ENCODE measurements around the gene SSBP3.

The SSBP3 gene

DNA sequence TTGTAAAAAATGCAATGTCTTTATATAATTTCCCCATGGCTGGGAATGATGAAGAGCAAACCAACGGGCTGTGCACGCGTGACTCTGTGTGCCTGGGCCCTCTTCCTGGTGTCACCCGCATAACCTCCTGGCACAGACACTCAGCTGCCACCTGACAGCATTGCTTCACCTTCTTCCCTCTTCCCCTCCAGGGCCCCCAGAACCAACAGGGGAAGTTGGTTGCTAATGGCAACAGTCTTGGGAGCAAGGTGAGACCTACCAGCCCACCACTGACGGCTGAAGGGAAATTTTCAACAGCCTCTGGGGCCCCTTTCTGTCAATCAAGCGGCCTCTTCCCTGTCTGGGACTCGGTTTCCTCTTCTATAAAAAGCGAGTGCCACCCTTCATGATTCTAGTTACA is 33.2 kb downstream of the SSBP3 start:
- DNase-seq (ENCODE audit: low read depth in 1 of 2, low spot score in 1 of 2), result no peak

DNA sequence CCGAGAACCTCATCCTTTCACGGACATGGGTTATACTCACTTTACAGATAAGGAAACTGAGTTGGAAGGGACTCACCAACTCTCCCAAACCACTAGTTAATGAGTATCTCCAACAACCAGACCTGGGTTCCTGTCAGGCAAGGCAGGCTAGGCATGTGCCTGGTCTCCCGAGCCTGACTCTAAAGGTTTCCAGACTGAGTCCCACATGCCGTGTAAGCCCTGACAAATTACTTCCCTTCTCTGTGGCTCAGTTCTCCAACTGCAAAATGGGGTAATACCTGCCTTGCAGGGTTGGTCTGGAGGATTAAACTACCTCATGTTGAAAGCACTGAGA is 34.3 kb downstream of the SSBP3 start:
- no peak for DNase-seq (ENCODE audit: low read depth in 1 of 2, low spot score in 1 of 2)

DNA sequence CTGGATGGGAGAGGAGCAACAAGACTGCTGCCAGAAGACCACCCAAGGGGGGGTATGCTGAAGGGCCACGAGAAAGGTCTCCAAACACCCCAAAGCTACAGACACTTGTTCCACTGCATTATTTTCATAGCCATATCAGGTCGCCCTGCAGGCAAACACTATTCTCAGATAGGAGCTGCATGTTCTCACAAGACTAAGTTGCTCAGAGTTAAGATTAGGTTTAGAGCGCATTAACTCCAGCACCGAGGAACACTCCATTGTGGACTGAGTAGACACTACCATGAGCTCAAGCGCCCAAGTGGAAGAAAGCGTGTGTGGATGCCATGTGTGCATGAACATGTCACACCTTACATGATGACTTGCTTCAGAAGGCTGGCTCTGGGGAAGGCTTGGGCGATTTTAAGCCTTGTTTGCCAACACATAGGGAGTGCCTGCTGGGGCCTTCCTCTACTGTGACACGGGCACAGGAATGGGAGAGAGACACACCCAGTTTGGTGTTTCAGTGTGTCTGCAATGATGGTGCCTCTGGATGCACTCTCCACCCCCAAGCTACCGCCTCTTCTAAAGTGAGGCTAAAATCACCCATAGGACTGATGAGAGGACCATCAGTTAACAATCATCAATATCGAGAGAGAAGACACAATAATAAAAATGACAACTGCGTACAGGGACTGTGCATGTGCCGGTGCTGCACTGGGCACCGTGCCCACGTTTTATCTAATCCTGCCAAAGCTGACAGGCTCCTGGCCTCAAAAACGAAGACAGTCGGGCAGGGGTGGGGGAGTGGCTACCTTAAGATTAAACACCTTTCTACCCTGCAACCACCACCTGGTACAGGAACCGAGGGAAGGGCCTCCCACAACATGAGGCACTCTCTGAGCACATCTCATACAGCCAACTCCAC is 34.9 kb downstream of the SSBP3 start:
- DNase-seq (ENCODE audit: low read depth in 1 of 2, low spot score in 1 of 2), result no peak

DNA sequence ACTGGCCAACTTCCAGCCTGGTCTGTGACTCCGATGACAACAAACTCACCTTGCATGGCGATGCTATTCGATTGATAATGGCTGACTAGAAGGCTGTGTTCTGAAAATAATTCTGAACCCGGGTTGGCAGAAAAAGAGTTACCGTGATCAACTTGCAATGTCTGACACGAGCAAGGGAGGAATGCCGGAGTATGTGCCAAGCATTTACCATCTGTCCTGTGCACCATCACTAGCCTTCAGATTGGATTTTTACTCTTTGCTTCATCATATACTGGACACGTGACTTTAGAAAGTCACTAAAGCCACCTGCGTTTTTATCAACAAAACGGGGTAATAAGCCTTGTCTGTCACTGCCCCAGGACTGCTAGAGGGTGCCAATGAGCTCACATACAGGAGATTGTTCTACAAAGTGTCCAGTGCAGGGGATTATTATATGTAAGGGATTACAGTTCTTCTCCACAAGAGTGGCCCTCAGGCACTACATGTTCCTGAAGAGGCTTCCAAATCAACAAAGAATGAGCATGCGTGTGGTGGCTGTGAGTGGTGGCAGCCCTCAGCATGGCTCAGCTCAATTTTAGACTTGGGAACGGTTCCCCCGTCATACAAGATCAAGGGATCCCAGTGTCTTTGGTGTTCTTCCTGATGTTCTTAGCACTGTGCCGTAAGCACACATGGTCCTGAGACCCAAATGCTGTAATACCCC is 35.8 kb downstream of the SSBP3 start:
- DNase-seq (ENCODE audit: low read depth in 1 of 2, low spot score in 1 of 2), result no peak

DNA sequence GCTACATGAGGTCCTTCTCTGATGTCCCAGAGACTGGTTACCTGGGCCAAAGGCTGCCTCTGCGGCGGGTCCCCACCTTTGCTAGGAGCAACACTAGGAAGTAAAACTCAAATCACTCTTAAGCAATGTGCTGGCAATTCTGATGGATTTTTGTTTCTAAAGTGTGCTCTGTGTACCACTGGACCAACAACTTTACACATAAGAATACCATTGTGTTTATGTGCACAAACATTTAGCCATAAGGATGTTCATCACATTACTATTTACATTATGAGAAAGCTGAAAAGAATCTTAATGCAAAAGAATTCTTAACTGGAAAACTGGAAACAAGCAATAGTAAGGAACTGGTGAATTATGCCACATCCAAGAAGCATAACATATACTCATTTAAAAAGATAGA is 38.6 kb downstream of the SSBP3 start:
- no peak for DNase-seq (ENCODE audit: low read depth in 1 of 2, low spot score in 1 of 2)

DNA sequence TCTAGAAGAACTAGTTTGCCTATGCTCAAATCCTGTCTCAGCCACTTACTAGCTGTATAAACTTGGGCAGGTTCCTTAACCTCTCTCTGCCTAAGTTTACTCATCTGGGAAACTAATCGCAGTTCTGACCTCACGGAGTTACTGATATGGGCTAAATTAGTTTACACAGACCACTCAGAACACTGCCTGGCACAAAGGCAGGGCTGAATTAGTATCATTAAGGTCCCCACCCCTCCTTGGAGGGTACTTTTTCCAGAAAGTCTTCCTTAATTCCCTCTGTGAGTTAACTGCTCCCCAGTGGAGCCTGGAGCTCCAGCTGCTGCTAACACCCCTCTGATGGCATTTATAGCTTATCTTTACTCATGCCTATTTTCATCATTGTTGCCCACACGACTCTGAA is 40.3 kb downstream of the SSBP3 start:
- no peak for DNase-seq (ENCODE audit: low read depth in 1 of 2, low spot score in 1 of 2)

DNA sequence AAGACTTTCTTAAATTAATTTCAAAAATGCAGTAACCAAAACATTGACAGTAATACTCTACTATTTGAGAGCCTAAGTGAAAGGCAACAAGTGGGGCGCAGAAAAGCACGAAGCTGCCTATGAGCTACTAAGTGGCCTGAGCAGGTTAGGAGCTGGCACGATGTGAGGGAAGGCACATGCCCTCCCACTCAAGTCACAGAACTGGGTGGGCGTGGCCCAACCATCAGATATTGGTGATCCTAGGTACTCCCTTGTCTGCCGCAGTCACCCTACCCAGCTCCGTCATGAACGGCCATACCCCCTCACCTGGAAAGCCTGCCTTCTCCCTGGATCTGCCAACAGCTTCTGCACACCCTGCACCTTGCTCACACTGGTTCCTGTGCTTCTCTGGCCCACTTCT is 40.8 kb downstream of the SSBP3 start:
- DNase-seq (ENCODE audit: low read depth in 1 of 2, low spot score in 1 of 2), result no peak

DNA sequence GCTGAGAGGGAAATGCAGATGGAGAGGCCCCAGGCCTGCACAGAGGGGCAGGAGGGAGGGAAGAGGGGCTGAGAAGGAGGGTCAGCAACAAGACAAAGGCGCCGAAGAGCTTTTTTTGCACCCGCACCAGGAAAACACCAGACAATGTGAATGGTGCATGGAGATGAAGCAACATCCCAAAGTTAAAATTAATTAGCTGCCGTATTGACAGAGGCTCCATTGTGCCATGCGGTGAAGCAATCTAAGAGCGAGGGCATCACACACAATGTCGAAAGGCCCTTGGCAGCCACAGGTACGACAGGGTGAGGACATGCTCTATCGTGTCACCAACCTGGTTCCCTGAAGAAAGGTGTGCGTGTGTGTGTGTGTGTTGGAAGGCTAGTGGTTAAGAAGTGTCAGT is 41.2 kb downstream of the SSBP3 start:
- DNase-seq (ENCODE audit: low read depth in 1 of 2, low spot score in 1 of 2), result no peak

DNA sequence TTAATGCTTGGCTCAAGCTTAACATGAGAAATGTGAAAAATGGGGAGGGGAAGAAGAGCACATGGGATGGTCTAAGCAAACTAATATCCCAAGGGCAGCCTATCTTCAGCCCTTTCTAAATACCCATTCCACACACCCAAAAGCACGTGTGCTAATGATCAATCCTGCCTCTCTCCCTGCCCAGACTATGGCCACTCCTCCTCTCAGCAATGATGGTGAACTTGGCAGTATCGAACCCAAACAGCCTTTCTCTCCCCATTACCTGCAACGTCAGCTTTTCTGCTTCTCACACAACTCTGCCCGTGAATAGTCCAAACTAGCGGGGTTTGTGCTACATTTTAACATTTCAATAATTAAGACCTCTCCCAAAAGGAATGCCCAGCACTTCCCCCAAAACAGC is 41.6 kb downstream of the SSBP3 start:
- DNase-seq (ENCODE audit: low read depth in 1 of 2, low spot score in 1 of 2), result no peak

DNA sequence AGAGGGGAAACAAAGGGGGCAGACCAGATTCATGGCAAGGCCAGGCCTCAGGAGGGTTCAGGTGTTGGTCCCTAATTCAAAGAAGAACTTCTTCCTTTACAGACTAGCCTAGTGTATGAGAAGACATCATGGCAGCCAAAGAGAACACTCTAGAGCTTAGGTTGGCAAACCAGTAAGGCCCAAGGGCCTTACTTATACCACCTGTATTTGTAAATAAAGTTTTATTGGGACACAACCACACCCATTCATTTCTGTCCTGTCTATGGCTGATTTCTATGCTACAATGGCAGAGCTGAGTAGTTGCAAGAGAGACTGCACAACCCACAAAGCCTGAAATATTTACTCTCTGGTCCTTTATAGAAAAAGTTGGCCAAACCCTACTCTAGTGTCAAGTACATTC is 42.3 kb downstream of the SSBP3 start:
- DNase-seq (ENCODE audit: low read depth in 1 of 2, low spot score in 1 of 2), result no peak

DNA sequence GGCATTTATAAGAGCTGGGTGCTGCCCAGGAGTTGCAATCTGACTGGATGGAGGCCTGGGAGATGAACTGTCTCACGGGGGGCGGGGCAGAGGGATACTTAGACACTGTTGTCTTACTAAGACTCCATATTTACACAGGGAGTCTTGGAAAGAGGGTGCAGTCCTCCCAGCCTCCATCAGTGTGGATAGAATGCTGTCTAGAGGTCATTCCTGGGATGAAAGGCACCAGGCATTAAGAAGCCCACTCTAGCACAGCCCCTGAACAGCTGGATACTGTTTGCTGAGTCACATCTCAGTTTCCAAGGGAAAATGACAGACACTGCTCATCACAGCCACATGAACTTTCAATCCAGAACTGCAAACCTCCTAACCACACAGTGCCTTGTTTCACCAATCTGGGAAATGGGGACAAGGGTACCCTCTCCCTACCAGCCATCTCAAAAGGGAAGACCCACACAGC is 43.3 kb downstream of the SSBP3 start:
- no peak for DNase-seq (ENCODE audit: low read depth in 1 of 2, low spot score in 1 of 2)

DNA sequence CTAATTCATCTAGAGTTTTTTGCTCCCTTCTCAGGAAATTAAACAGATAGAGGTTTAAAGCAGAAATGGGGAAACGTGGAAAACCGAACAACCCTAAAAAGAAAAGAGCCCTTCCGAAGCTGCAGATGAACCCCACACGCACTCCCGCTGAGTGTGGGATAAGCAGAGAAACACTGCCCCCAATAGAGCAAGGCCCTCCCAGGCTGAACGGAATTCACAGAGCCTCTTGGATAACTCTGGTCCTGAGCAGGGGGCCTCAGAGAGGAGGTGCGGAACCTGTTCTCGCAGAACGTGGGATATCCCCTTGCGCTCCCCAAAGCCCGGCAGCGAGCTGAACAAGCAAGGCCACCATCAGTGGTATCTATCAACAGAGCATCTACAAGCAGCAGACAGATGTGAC is 44.9 kb downstream of the SSBP3 start:
- no peak for DNase-seq (ENCODE audit: low read depth in 1 of 2, low spot score in 1 of 2)

DNA sequence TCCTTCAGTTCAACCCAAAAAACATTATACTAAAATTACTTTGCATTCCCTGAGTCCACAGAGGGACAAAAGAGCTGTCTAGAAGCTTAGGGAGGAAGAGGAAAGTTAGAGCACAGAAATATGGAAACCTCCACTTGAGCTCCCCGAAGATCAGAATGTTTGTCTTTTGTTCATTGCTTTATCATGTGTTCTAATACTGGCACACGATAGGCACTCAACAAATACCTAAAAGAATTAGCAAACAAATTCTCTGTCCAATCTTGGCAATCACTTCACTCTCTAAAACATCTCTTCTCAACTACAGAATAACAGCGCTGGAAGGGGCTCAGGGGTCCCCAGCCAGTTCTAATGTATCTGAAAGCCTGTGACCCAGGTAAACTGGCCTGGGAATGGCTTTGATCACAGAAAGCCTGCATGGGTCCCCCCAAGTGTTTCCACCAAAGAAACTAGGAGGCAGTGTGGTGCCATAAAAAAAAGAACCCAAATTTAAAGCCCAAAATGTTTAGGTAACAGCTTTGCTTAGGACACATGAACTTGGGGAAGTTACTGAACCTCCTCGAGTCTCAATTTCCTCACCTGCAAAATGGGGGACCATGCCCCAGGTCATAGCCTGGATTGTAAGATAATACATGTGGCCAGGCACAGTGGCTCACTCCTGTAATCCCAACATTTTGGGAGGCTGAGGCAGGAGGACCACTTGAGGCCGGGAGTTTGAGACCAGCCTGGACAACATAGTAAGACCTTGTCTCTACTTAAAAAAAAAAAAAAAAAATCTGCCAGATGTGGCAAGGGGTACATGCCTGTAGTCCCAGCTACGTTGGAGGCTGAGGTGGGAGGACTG is 45.8 kb downstream of the SSBP3 start:
- no peak for DNase-seq (ENCODE audit: low read depth in 1 of 2, low spot score in 1 of 2)

DNA sequence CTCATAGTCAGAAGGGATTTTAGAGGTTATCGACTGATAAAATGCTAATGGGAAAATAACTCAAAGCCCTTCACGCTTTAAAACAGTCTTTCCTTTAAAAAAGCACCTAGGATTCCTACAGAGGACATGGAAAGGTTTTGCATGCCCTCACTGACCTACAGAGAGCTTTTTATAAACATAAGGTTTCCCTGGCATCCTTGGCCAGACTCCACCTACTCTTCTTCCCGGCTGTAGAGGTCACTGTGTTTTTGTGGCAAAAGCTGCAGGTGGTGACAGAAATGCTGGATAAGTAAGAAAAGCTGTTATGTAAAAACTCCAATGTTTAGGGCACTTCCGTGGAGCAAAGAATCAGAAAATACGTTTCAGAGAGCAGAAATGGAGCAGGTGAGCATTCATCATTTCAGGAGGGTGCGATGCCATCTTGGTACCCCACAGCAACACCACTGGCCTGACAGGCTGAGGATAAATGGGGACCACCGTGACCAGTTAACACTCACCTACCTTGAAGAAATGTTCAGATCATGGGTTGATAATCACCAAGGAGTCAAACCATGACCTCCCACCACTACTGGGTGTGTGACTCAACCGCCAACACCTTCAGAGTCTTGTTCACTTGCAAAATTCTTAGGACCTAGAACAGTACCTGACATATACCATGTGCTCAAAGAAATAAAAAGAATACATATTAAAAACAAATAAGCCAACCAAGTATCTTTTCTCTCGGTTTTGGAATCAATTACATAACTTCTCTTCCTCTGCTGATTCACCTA is 46.6 kb downstream of the SSBP3 start:
- no peak for DNase-seq (ENCODE audit: low read depth in 1 of 2, low spot score in 1 of 2)

DNA sequence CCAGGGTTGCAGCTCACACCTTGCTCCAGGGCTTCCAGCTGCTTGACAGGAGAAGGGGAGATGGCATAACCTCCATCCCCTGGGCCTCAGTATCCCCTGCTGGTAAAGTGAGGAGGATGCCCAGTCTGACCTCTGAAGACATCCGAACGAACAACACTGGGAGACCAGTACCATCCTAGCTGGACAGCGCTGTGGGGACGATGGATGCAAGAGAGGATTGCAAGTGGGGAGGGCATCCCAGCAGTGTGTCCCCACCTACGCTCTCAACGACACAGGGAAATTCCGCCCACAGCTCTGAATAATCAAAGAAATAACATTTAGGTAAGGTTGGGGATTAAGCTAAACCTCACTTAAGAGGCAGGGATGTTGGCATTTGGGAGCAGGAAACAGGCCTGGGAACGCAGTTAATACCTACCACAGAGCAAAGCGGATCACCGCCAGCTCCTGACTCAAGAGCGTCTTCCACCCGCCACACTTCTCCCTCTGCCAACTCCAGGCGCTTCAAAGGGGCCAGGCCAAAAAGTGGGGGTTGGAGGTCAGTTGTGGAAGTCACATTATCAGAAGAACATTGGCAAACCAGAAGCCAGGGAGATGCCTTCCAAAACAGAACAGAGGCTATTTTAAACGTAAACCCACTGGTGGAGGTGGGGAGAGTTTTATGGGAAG is 47.6 kb downstream of the SSBP3 start:
- no peak for DNase-seq (ENCODE audit: low read depth in 1 of 2, low spot score in 1 of 2)

DNA sequence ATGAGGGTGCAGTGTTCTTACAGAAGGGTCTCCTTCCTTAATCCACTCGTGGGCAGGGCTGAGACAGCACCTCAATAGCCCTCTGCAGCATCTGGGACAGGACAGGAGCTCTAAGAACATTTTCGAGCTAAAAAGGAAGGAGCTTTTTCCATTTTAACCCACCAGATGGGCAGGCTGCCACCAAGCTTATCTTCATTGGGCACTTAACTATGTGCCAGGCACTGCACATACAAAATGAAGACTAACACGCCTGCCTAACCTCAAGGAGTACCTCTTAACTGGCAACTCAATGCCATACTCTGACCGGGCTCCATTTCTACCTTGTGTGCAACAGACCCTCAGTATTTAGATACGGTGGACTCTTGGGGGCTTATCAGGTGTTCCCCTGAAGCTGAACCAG is 48.2 kb downstream of the SSBP3 start:
- DNase-seq (ENCODE audit: low read depth in 1 of 2, low spot score in 1 of 2), result no peak

DNA sequence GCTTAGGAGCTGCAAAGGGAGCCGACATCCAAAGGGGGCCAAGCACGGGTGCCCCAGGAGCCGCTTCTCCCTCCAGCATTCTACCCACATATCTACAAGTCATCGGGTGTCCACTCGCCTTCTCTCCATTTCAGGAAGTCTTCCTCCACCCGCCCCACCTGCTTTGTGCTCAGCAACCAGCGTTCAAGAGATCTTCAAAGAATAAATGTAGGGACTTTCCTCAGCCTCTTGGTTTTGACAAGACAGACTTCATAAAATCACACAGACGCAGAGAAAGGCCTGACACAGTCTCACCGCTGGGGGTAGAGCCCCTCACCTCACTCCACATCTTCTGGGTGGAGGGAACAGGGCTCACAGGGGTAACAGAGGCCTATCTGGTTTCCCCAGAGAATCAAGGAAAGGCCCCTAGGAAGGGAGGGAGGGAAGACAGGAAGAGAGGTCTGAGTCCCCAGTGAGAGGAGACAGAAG is 49.5 kb downstream of the SSBP3 start:
- DNase-seq (ENCODE audit: low read depth in 1 of 2, low spot score in 1 of 2), result peak in 1 of 2 donors; percentile 30

DNA sequence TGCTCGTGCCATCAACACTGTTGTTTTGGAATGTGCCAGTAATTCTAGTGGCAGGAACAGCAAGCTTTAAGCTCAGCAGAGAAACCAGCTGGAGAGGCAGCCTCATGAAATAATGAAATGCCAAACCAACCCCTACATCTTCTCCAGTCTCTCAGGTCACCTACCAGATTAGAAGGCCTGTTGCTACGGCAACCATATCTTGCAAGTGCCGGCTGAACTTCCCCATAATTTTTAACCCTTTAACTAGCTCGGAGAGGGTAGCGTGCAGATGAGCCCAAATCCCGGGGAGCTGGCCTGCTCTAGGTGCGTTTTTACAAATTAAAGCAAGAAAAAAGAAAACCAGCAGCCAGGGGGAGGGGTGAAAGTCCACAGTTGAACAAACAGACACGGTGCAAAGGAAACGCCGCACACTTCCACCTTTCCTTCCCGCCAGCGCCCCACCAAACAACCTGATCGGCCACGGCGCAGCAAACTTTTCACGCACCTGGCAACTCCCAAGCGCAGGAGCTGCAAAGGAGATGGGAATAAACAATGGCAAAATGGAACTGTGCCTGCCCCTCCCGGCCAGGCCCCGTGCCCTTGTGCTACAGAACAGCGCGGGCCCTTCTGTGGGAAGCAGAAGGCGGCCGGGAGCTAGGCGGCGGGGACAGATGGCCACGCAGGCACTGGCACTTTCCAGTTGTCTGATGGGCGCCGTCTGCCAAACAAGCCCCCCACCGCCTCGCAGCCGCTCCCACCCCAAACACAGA is 50.1 kb downstream of the SSBP3 start:
- DNase-seq (ENCODE audit: low read depth in 1 of 2, low spot score in 1 of 2), result no peak

DNA sequence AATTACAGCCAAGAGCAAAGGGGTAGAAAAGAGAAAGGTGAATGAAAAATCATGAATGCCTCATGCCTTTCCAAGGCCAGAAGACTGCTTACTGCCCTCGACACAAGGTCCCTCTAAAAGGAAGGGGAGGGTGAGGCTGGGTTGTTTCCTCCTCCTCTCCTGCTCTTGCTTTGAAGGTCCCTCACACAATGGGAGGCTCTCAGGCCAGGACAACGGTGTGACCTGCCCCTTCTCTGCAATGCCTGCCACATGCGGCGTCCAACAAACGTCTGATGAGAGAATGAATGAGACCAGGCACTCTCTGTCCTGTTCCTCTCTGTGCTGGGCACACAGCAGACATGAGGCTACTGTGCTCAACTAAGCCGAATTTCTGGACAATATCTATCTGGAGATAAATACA is 51.3 kb downstream of the SSBP3 start:
- no peak for DNase-seq (ENCODE audit: low read depth in 1 of 2, low spot score in 1 of 2)

DNA sequence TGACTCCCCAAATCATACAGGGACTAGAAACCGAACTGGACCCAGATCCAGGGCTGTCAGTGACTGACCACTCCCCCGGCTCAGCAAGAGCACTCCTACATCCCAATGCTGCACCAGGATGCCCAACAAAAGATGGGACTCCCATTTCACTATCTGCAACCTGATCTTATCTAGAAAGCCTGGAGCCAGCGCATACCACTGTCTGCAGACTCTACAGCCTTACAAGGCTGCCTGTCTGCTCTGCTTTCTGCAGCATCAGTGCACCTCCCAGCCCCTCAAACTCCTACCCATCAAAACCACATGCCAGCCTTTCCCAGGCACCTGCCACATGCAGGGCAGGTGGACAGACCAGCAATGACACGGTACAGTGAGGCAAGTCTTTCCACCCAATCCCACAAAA is 52.2 kb downstream of the SSBP3 start:
- no peak for DNase-seq (ENCODE audit: low read depth in 1 of 2, low spot score in 1 of 2)
